Prostate gland (tissue), 2 donors: ENCODE results near the gene CENPA. TPM values are rescaled to one million over a fixed set of nuclear protein-coding genes. Genes with fewer than 3 reads are reported as not detected.

Experiments
- DNase-seq: peaks from one replicate; pipeline ENCODE4 v3.0.0-alpha.2; 2019; ENCODE audit warnings: low spot score
- H3K27ac ChIP-seq, 2 donors: fragments of 200-600 bp; sonication (generic); 2 replicates each; pipeline ENCODE4 v1.5.1; 2017 to 2019
- H3K27me3 ChIP-seq: fragments of 200-600 bp; sonication (generic); replicated peaks from 2 replicates; pipeline ENCODE4 v1.5.1; 2019; ENCODE audit not compliant: insufficient read depth
- H3K36me3 ChIP-seq, 2 donors: fragments of 200-600 bp; sonication (generic); 1 replicate in 1 of 2; 2 replicates in 1 of 2; pipeline versions ENCODE4 v1.5.1 to v1.8.1; 2017 to 2019
- H3K4me1 ChIP-seq: fragments of 200-600 bp; sonication (generic); replicated peaks from 2 replicates; pipeline ENCODE4 v1.5.1; 2019
- H3K4me3 ChIP-seq, 2 donors: fragments of 200-600 bp; sonication (generic); 2 replicates each; pipeline ENCODE4 v1.5.1; 2017 to 2019
- H3K9me3 ChIP-seq: fragments of 200-600 bp; sonication (generic); 2 replicates; pipeline ENCODE4 v1.5.1; 2017
- CTCF ChIP-seq, 4 experiments: fragments of 200-600 bp in 2 of 4; fragments of 450-650 bp in 2 of 4; sonication (generic) in 2 of 4; IDR thresholded peaks; 1 replicate in 3 of 4; 2 replicates in 1 of 4; pipeline ENCODE4 v1.5.1; 2016 to 2019; ENCODE audit warnings: antibody characterized with exemption in 4 of 4, mild to moderate bottlenecking in 2 of 4, moderate library complexity in 2 of 4
- POLR2A ChIP-seq: fragments of 450-650 bp; IDR thresholded peaks from one replicate; pipeline ENCODE4 v1.6.1; 2016; ENCODE audit warnings: antibody characterized with exemption, mild to moderate bottlenecking
- POLR2AphosphoS5 ChIP-seq: sonication (generic); formaldehyde crosslinking; IDR thresholded peaks from one replicate; pipeline ENCODE4 v1.6.1; 2017; ENCODE audit warnings: antibody characterized with exemption
- WGBS: methylation state at CpG from one replicate; pipeline ENCODE4 v1.1.5; 2018; 5-methylcytosine and 5-hydroxymethylcytosine counted together
- intact Hi-C: fragments of 100-400 bp; cut with DNase I; formaldehyde crosslinking; loops from one replicate; pipeline ENCODE4 v1.14.2; 2022
- total RNA-seq, 2 donors: library from RNA; depleted of rRNA; stranded (reverse); fragments of >200 nt; gene quantifications; one replicate each; pipeline ENCODE4 v1.1.0, GENCODE V29; 2016

The CENPA gene
- total RNA-seq, 2 donors from 2014 or later = 0.23 to 0.68 TPM

- H3K36me3 ChIP-seq = no peaks in the 10 kb centered on the region
Observed at GRCh38 chr2:26801796-26802195, 15.9 kb downstream of the CENPA start.

DNA sequence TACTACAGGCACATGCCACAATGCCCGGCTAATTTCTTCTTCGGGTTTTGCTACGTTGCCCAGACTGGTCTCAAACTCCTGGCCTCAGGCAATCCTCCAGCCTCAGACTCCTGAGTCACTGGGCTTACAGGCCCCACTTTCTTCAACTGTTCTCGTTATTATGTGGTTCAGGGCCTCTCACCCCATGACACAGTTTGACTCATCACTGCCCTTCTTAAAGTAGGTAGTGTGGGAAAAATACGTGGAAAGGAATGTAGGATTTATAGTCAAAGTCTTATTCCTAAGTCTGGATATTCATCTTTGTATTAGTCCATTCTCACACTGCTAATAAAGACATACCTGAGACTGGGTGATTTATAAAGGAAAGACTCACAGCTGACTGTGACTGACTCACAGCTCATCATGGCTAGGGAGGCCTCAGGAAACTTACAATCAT, 19.4 kb downstream of the CENPA start:
- Histone ChIP-seq H3K27me3 (no peaks in the 10 kb centered on the region), H3K4me3 (no peak overlapping the region), H3K27ac (no peak overlapping the region), H3K9me3 (no peaks in the 10 kb centered on the region), H3K36me3 (no peaks in the 10 kb centered on the region), H3K4me1 (no peaks in the 10 kb centered on the region)
- TF ChIP-seq CTCF (IDR thresholded peaks at IDR 0.05) = no peak
- no peak for TF ChIP-seq POLR2AphosphoS5
- intact Hi-C loops = no loop called here
- 91% methylated on average over 5 of the region's 5 CpGs for WGBS
- no peak for DNase-seq

More at GRCh38 chr2:26801796-26802195, 15.9 kb downstream of the CENPA start:
- Histone ChIP-seq H3K9me3 (no peaks in the 10 kb centered on the region), H3K4me1 (no peaks in the 10 kb centered on the region), H3K4me3 (no peak overlapping the region), H3K27me3 (no peaks in the 10 kb centered on the region), H3K27ac (no peak overlapping the region)
- 95% methylated on average over 7 of the region's 7 CpGs for WGBS
- intact Hi-C loops = no loop called here
- no peak for DNase-seq
- TF ChIP-seq POLR2A = no peak
- TF ChIP-seq POLR2AphosphoS5 = no peak
- TF ChIP-seq CTCF (IDR thresholded peaks at IDR 0.05) = no peak

DNA sequence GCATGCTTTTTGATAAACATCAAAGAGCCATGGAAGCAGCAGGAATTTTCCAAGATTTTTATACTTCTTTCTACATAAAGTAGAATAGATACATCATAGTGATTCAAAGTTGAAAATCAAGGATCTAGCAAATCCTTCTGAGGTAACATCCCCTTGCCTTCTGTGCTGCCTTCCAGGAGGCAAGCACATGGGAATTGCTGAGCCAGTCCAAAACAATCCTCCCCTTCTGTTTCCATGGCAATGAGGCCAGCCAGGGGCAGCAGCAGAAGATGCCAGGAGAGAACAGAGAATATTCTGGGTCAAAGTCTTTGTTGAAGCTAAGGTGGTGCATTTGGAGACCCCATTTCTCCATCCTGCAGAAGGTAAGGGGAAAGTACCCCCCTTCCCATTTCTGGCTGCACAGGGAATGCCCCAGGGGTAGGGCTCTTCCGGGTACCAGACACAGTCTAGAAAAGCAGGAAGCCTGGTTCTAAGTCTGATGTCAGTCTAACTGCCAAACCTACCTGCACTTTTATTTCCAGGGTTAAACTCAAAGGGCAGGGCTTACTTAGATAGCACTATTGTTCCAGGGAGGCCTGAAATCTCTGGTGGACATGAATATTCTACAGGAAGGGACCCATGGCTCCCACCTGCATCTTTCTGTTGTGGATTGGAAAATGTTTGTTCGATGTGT, 22.1 kb downstream of the CENPA start:
- intact Hi-C loops = no loop called here
- no peak overlapping the region for H3K4me3 ChIP-seq
- H3K9me3 ChIP-seq = no peaks in the 10 kb centered on the region
- H3K27me3 ChIP-seq = no peaks in the 10 kb centered on the region
- TF ChIP-seq POLR2AphosphoS5 = no peak
- DNase-seq = no peak
- no peaks in the 10 kb centered on the region for H3K36me3 ChIP-seq
- WGBS = 68% methylated on average over 2 of the region's 2 CpGs
- H3K4me1 ChIP-seq = no peaks in the 10 kb centered on the region
- H3K27ac ChIP-seq = no peak overlapping the region

GRCh38 chr2:26809211-26809610, 23.4 kb downstream of the CENPA start:
- 83% methylated on average over 3 of the region's 3 CpGs for WGBS
- TF ChIP-seq CTCF (IDR thresholded peaks at IDR 0.05) (no peak), POLR2AphosphoS5 (no peak)
- no peaks in the 10 kb centered on the region for H3K9me3 ChIP-seq
- H3K27me3 ChIP-seq = no peaks in the 10 kb centered on the region
- intact Hi-C loops = no loop called here
- no peaks in the 10 kb centered on the region for H3K36me3 ChIP-seq
- H3K27ac ChIP-seq = no peak overlapping the region
- no peak for DNase-seq
- H3K4me3 ChIP-seq = no peak overlapping the region
- no peaks in the 10 kb centered on the region for H3K4me1 ChIP-seq

DNA sequence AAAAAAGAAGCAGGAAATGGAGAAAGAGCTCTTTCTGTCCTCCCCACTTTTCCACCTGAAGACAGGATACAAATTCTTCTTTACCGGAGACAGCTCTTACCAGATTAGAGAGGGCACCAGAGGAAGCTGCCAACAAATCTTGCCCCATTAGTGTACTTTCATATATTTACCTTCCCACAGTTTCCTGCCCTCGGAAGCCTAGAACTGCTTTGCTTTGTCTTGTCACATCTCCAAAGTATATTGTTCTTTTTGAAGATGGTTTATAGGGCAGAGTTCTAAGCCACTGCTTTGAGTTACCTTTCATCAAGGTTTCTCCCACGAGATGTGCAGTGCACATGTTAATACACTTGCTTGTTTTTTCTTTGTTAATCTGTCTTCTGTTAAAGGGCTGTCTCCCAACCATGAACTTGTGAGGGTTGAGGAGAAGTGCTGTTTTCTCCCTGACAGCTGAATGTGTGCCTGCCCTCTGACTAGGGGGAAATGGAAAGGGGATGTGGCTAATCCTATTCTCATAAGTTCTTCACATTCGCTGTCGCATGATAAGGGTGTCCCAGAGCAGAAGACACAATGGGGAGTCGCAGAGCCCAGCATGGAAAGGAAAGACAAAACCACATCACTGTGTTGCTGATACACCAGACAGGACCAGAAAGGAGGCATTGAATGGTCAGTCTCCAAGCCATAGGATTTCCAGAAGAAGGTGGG, 24.2 kb downstream of the CENPA start:
- peak; percentile 26 for DNase-seq
- TF ChIP-seq POLR2AphosphoS5 (peak; percentile 50), CTCF (IDR thresholded peaks at IDR 0.05) (no peak), POLR2A (no peak)
- Histone ChIP-seq H3K9me3 (no peaks in the 10 kb centered on the region), H3K4me1 (no peaks in the 10 kb centered on the region), H3K36me3 (no peaks in the 10 kb centered on the region), H3K4me3 (no peak overlapping the region), H3K27ac (no peak overlapping the region), H3K27me3 (no peaks in the 10 kb centered on the region)
- intact Hi-C loops = no loop called here
- WGBS = 32% methylated on average over 6 of the region's 6 CpGs
